GM19463 (cell line): ENCODE measurements around the gene RFX3.
"Not testable (repeated sequence)": the region's sequence is repeated elsewhere in the genome, so short reads cannot be mapped to it uniquely, and the experiment has no call there.

Experiments
- ATAC-seq: cut with Tn5 transposase; IDR thresholded peaks from one replicate; pipeline ENCODE4 v1.9.1; 2021; ENCODE audit warnings: mild to moderate bottlenecking, moderate library complexity; ENCODE audit not compliant: unreplicated experiment

Gene RFX3

DNA sequence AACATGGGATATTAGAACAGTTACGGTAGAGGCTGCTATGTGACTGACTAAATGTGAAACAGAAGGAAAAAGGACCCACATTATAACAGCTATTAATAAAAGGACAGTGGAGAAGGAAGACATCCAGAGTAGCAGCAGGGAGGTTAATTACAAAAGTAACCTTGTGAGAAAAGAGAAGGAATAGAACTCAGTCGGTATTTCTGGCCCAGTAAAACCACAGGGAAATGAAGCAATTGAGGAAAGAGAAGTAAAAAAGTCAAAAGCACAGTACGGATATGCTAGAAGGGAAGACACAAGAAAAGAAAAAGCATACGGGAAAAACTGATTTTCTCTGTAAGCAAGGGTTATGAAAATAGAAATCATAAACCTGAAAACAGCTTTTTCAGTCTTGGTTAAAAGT, 164.7 kb downstream of the RFX3 start:
- no peak for ATAC-seq

DNA sequence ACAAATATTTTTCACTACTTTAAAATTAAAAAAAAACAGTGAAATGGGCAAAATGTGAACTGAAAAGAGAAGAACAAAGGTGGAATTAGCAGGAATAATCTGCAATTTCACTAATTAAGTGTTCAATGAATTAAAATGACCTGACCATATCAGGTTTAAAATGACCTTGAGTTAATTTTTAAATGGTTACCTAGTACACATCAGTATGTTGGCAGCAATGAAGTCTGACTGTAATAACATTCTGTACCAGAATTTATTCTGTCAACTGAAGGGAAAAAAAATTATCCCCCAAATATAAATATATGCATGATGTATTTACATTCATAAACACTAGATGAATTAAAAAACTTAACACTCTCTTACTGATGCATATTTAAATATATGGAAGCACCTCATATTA, 165.6 kb downstream of the RFX3 start:
- ATAC-seq = no peak

DNA sequence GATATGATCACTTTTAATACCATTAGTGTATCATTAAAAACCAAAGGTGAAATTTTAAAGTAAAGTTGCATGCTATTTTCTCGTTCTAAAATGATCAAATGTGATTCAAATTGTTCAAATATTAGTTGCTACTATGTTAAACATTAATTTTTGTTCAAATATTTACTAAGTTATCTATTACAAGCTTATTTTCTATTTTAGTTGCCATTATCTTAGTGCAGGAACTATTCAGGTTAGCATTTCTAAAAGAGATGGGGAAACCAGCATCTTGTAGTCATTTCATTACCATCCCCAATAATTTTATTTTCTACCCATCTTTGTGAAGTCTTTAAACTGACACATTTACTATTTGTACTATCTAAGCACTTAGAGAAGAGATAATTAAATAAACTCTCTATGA, 166.0 kb downstream of the RFX3 start:
- ATAC-seq = no peak

DNA sequence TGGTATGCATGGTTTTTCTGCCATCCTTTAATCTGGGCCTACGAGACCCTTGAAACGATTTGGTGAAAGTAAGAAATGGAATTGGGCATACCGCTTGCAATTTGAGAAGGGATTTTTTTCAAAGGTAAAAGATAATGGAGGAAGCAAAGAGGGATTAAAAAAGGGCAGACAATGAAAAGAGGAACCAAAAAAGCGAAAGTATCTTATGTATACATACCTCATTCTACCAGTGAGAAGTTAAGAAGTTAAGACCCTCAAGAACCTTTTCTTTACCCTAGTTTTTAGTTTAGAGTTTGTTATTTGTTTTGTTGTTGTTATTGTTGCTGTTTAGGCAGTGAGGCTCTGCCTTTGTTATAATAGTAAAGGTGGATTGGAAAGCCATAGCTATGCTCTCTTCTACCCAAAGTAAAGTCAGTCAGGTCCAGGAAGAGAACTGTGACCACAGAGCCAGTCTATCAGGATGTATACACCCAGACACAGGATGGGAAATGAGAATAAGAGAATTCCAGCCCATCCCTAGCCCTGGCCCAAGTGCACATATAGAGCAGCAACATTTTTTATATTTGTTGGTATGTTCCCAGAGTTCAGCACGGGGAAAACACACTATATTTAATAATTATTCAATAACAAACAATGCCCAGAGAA, 166.6 kb downstream of the RFX3 start:
- ATAC-seq = no peak

GRCh38 chr9:3348169-3348568, 177.6 kb downstream of the RFX3 start:
- no peak for ATAC-seq

- ATAC-seq = no peak
These were observed 179.3 kb downstream of the RFX3 start for GRCh38 chr9:3346549-3346948.

DNA sequence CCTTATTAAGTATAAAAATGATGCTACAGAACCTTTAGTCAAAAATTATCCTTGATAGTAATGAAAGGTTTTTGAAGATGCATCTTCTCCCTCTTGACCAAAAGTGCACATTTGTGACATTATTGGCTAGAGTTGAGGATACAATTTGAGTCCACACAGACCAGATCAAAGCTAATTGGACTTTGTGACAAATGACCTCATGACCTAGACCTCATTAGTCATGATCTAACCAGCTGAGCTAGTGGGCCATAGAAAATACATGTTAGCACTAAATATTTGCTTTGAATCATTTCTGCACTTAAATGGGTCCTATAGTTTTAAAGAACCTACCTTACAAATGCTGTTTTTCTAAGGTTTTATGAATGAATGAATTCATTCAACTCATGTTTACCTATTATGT, 182.1 kb downstream of the RFX3 start:
- no peak for ATAC-seq

GRCh38 chr9:3342159-3342777, 183.5 kb downstream of the RFX3 start:
- ATAC-seq = no peak

- no peak for ATAC-seq
These were observed 188.1 kb downstream of the RFX3 start for GRCh38 chr9:3337515-3338225.

- ATAC-seq = no peak
These were observed 188.8 kb downstream of the RFX3 start for GRCh38 chr9:3336951-3337350.

GRCh38 chr9:3332802-3333201, 193.0 kb downstream of the RFX3 start:
- ATAC-seq = no peak

- no peak for ATAC-seq
These were observed 194.0 kb downstream of the RFX3 start for GRCh38 chr9:3331801-3332200.

DNA sequence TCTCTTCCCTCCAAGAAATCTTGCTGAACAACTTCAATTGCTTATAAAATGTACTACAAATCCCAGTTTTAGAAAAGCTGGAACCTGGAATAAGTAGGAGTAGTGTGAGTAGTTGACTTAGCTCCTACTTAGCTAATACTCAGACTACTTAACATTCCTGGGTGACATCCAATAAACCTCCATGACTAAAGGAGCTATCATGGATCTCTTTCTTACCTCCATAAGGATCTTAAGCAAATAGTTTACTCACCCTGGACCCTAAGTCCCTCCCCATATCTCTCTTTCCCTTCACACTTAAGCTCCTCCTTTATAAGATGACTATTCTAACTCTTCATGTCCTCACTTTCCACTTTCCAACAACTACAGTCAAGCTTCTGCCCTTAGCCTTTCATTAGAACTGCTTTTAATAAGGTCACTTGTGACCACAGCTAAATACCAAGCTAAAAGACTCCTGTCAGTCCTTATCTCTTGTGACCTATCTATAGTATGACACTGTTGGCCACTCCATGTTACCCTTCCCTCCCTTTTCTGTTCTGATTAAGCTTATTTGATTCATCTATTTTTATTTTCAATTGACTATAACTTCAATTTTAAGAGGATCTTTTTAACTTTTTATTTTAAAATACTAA, 194.9 kb downstream of the RFX3 start:
- no peak for ATAC-seq

DNA sequence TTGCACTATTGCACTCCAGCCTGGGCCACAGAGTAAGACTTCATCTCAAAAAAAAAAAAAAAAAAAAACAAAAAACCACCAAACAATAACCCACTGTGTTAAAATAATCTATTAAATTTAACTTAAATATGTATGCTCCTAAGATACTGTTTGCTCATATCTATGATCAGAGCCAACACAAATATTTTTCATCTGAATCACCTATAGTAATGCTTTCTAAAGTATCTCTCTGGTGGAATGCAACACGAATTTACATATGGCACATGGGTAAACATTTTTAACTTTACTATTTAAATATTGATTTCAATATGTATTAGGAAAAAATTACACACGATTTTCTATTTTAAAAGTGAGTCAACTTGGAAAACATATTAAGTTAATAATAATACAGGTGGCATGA, 196.4 kb downstream of the RFX3 start:
- ATAC-seq = no peak

- no peak for ATAC-seq
These were observed 202.1 kb downstream of the RFX3 start for GRCh38 chr9:3323714-3324113.

- ATAC-seq = no peak
These were observed 204.6 kb downstream of the RFX3 start for GRCh38 chr9:3321186-3321585.

DNA sequence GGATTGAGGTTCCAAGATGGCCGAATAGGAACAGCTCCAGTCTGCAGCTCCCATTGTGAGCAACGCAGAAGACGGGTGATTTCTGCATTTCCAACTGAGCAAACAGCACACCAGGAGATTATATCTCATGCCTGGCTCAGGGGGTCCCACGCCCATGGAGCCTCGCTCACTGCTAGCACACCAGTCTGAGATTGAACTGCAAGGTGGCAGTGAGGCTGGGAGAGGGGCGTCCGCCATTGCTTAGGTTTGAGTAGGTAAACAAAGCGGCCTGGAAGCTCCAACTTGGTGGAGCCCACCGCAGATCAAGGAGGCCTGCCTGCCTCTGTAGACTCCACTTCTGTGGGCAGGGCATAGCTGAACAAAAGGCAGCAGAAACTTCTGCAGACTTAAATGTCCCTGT, 213.2 kb downstream of the RFX3 start:
- ATAC-seq = not testable (repeated sequence)

DNA sequence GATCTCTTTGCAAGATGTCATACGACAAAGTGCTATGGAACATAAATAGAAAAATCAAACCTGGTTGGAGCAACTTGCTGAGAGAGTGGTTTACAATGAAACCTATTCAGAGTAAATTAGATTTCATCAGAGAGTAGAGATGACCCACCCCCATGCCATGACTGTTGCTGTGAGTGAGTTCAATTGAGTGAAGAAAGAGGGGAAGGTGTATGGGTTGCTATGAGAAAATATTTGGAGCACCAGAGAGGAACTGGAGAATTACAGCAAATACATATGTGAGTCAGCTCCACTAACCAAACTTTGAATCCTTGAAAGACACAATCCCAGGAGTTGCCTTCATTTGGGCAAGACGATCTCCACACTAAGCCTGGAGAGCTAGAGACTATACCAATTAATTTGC, 217.2 kb downstream of the RFX3 start:
- ATAC-seq = no peak

GRCh38 chr9:3304388-3304787, 221.4 kb downstream of the RFX3 start:
- ATAC-seq = not testable (repeated sequence)

- ATAC-seq = peak; percentile 97
These were observed 225.9 kb downstream of the RFX3 start for GRCh38 chr9:3299872-3300271.

DNA sequence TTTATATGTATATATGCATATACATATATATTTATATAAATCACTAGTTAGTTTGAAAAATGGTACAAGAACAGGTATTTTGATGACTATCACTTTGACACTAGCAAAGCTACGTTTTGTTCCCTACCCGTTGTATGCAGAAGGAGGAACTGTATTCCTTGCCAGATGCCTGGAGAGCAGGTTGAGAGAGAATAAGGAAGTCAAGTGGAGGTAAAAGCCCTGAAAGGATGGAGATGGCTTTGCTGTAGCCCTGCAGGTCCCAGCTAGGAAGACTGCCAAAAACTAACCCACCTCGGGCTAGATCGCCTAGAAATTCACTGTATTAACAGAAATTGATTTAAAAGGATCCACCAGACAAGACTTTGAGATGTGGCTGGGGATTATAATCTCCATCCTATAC, 229.3 kb downstream of the RFX3 start:
- no peak for ATAC-seq

GRCh38 chr9:3292311-3292710, 233.5 kb downstream of the RFX3 start:
- ATAC-seq = no peak
